ENCODE results near the gene BMPR1B. TPM values are rescaled to one million over a fixed set of nuclear protein-coding genes. Genes with fewer than 3 reads are reported as not detected.

Gene BMPR1B
- total RNA-seq, 1 donor from 2014 or later = not detected

GRCh38 chr4:95178938-95179337 lies 421.2 kb downstream of the BMPR1B start:
- intact Hi-C loops (cut with micrococcal nuclease) = no loop called here

GRCh38 chr4:95180531-95181242 lies 422.9 kb downstream of the BMPR1B start:
- intact Hi-C loops (cut with micrococcal nuclease) = no loop called here

GRCh38 chr4:95181243-95181995 lies 423.7 kb downstream of the BMPR1B start:
- intact Hi-C loops (cut with micrococcal nuclease) = no loop called here

GRCh38 chr4:95181996-95182306 lies 424.2 kb downstream of the BMPR1B start:
- intact Hi-C loops (cut with micrococcal nuclease) = no loop called here

- intact Hi-C loops (cut with micrococcal nuclease) = no loop called here
Observed at GRCh38 chr4:95183656-95184408, 426.1 kb downstream of the BMPR1B start.

GRCh38 chr4:95186666-95187065 lies 428.9 kb downstream of the BMPR1B start:
- intact Hi-C loops (cut with micrococcal nuclease) = no loop called here

- intact Hi-C loops (cut with micrococcal nuclease) = no loop called here
Observed at GRCh38 chr4:95188701-95189370, 431.1 kb downstream of the BMPR1B start.

- intact Hi-C loops (cut with micrococcal nuclease) = no loop called here
Observed at GRCh38 chr4:95190751-95191436, 433.1 kb downstream of the BMPR1B start.

- intact Hi-C loops (cut with micrococcal nuclease) = no loop called here
Observed at GRCh38 chr4:95191537-95191936, 433.8 kb downstream of the BMPR1B start.

GRCh38 chr4:95193391-95194224 lies 435.9 kb downstream of the BMPR1B start:
- intact Hi-C loops (cut with micrococcal nuclease) = no loop called here

GRCh38 chr4:95197353-95197752 lies 439.6 kb downstream of the BMPR1B start:
- intact Hi-C loops (cut with micrococcal nuclease) = no loop called here

- intact Hi-C loops (cut with micrococcal nuclease) = no loop called here
Observed at GRCh38 chr4:95198961-95199360, 441.2 kb downstream of the BMPR1B start.

GRCh38 chr4:95204267-95204844 lies 446.6 kb downstream of the BMPR1B start:
- intact Hi-C loops (cut with micrococcal nuclease) = no loop called here

- intact Hi-C loops (cut with micrococcal nuclease) = no loop called here
Observed at GRCh38 chr4:95204873-95205272, 447.1 kb downstream of the BMPR1B start.

Data from T-helper 2 cell treated with Interferon-gamma antibody and Interleukin-4, amounts not matched to agents 100 ng/mL and 5 ng/mL, for 36 hours (primary cell).